Hematopoietic multipotent progenitor cell (in vitro differentiated cells): ENCODE measurements around the gene ZNF628. TPM values are rescaled to one million over a fixed set of nuclear protein-coding genes. Genes with fewer than 3 reads are reported as not detected.

Experiments
- DNase-seq, 3 donors: peaks; one replicate each; pipeline ENCODE4 v3.0.0-alpha.2; 2011 to 2015; ENCODE audit warnings: low read depth in 2 of 3, low spot score in 2 of 3
- total RNA-seq: library from RNA; depleted of rRNA; stranded (reverse); fragments of >200 nt; gene quantifications from one replicate; pipeline ENCODE4 v1.2.3, GENCODE V29; 2012

The ZNF628 gene
- total RNA-seq, 1 donor: 8.3 TPM

GRCh38 chr19:55449469-55449868, 26.9 kb upstream of the ZNF628 start:
- DNase-seq: no peak

GRCh38 chr19:55451163-55451964, 25.1 kb upstream of the ZNF628 start:
- DNase-seq: no peak

- peak in 1 of 3 donors; percentile 53 for DNase-seq
These were observed 24.3 kb upstream of the ZNF628 start for GRCh38 chr19:55451965-55452748.

GRCh38 chr19:55452749-55453346, 23.6 kb upstream of the ZNF628 start:
- DNase-seq: peak in 2 of 3 donors; percentile 83 to 85

GRCh38 chr19:55453511-55454260, 22.7 kb upstream of the ZNF628 start:
- no peak for DNase-seq

GRCh38 chr19:55454787-55455243, 21.6 kb upstream of the ZNF628 start:
- peak in 1 of 3 donors; percentile 65 for DNase-seq

- DNase-seq: no peak
These were observed 20.7 kb upstream of the ZNF628 start for GRCh38 chr19:55455576-55456235.

- DNase-seq: no peak
These were observed 20.1 kb upstream of the ZNF628 start for GRCh38 chr19:55456347-55456746.

GRCh38 chr19:55457683-55458457, 18.5 kb upstream of the ZNF628 start:
- no peak for DNase-seq

- no peak for DNase-seq
These were observed 16.9 kb upstream of the ZNF628 start for GRCh38 chr19:55459551-55459949.

GRCh38 chr19:55459950-55460657, 16.3 kb upstream of the ZNF628 start:
- DNase-seq: no peak

- peak in 2 of 3 donors; percentile 63 to 71 for DNase-seq
These were observed 15.7 kb upstream of the ZNF628 start for GRCh38 chr19:55460670-55461258.

- peak; percentile 95 to 100 (median 100) for DNase-seq
These were observed 15.0 kb upstream of the ZNF628 start, which contains the start of gene ISOC2 for GRCh38 chr19:55461259-55461973. Gene ISOC2 (minus strand): TSS chr19:55461642. CDS start chr19:55456486, 5,156 bp downstream.

- DNase-seq: peak in 1 of 3 donors; percentile 62
These were observed 14.3 kb upstream of the ZNF628 start for GRCh38 chr19:55461974-55462626.

GRCh38 chr19:55462722-55463121, 13.7 kb upstream of the ZNF628 start:
- no peak for DNase-seq

GRCh38 chr19:55463583-55464031, 12.8 kb upstream of the ZNF628 start:
- DNase-seq: no peak
